GM18951 (cell line): Measurements from ENCODE around the gene GRB10.

ENCODE experiments used
- POLR2A ChIP-seq: IDR thresholded peaks from 4 replicates; pipeline ENCODE4 v1.6.1; 2011; ENCODE audit warnings: mild to moderate bottlenecking; ENCODE audit not compliant: insufficient read length, insufficient read depth; ENCODE audit errors: extremely low read depth
- in situ Hi-C: fragments of 300-500 bp; cut with MboI; formaldehyde crosslinking; loops from one replicate; pipeline ENCODE4 v1.12.0; 2022; ENCODE audit warnings: low sequenced_read_pairs, mixed read lengths, inconsistent platforms; ENCODE audit not compliant: unreplicated experiment

GRB10 gene

GRCh38 chr7:50782375-50783208, at the start of gene GRB10:
Gene GRB10, minus strand, starts transcription at chr7:50782896. Its CDS starts 50,574 bp downstream, at chr7:50732322.
- TF ChIP-seq POLR2A, result no peak
- in situ Hi-C loops, result no loop called here

GRCh38 chr7:50828801-50829200, 46.1 kb upstream of the GRB10 start:
- in situ Hi-C loops, result no loop called here

GRCh38 chr7:50828116-50828515, 45.4 kb upstream of the GRB10 start:
- TF ChIP-seq POLR2A, result no peak
- in situ Hi-C loops, result no loop called here

More at GRCh38 chr7:50828801-50829200, 46.1 kb upstream of the GRB10 start:
- TF ChIP-seq POLR2A, result no peak

GRCh38 chr7:50827281-50827680, 44.6 kb upstream of the GRB10 start:
- no peak for TF ChIP-seq POLR2A
- in situ Hi-C loops, result no loop called here

- no peak for TF ChIP-seq POLR2A
- in situ Hi-C loops, result no loop called here
These were observed 43.9 kb upstream of the GRB10 start for GRCh38 chr7:50826371-50827172.

- no peak for TF ChIP-seq POLR2A
- in situ Hi-C loops, result no loop called here
These were observed 42.8 kb upstream of the GRB10 start for GRCh38 chr7:50825465-50825864.

- TF ChIP-seq POLR2A, result no peak
- in situ Hi-C loops, result no loop called here
These were observed 42.2 kb upstream of the GRB10 start for GRCh38 chr7:50824882-50825281.

GRCh38 chr7:50822706-50823105, 40.0 kb upstream of the GRB10 start:
- in situ Hi-C loops, result no loop called here
- no peak for TF ChIP-seq POLR2A

GRCh38 chr7:50822110-50822509, 39.4 kb upstream of the GRB10 start:
- no peak for TF ChIP-seq POLR2A
- in situ Hi-C loops, result no loop called here

GRCh38 chr7:50821457-50822008, 38.8 kb upstream of the GRB10 start:
- in situ Hi-C loops, result no loop called here
- TF ChIP-seq POLR2A, result no peak

GRCh38 chr7:50818324-50818723, 35.6 kb upstream of the GRB10 start:
- in situ Hi-C loops, result no loop called here
- no peak for TF ChIP-seq POLR2A

GRCh38 chr7:50817561-50817960, 34.9 kb upstream of the GRB10 start:
- no peak for TF ChIP-seq POLR2A
- in situ Hi-C loops, result no loop called here

- TF ChIP-seq POLR2A, result no peak
- in situ Hi-C loops, result no loop called here
These were observed 32.4 kb upstream of the GRB10 start for GRCh38 chr7:50815138-50815537.
